Stimulated activated CD8-positive, alpha-beta memory T cell treated with anti-CD3 and anti-CD28 coated beads, Interleukin-12 subunit alpha, Interleukin-12 subunit beta, amount 100 ng/mL, for 4 hours (primary cell): ENCODE results near the gene DMRTC2.

ENCODE experiments used
- DNase-seq: peaks from one replicate; pipeline ENCODE4 v3.0.0-alpha.2; 2020; ENCODE audit warnings: low read depth

The DMRTC2 gene

GRCh38 chr19:41845001-41845050 is at the start of gene DMRTC2:
Gene DMRTC2 (plus strand): TSS chr19:41845042. CDS start chr19:41847429, 2,387 bp downstream.
- no peak for DNase-seq

- no peak for DNase-seq
Measured at GRCh38 chr19:41796362-41796761, 48.5 kb upstream of the DMRTC2 start, which contains the start of gene CEACAM3. Gene CEACAM3 (plus strand): TSS chr19:41796587. CDS start chr19:41796678, 91 bp downstream.

- DNase-seq = no peak
Measured at GRCh38 chr19:41796901-41797300, 47.9 kb upstream of the DMRTC2 start.

GRCh38 chr19:41799444-41800000 is 45.3 kb upstream of the DMRTC2 start:
- no peak for DNase-seq

- no peak for DNase-seq
Measured at GRCh38 chr19:41801031-41801430, 43.8 kb upstream of the DMRTC2 start.

GRCh38 chr19:41801792-41802211 is 43.0 kb upstream of the DMRTC2 start:
- DNase-seq = no peak

- no peak for DNase-seq
Measured at GRCh38 chr19:41802770-41803169, 42.1 kb upstream of the DMRTC2 start.

- DNase-seq = no peak
Measured at GRCh38 chr19:41804336-41804735, 40.5 kb upstream of the DMRTC2 start.

GRCh38 chr19:41807176-41807575 is 37.7 kb upstream of the DMRTC2 start:
- no peak for DNase-seq

- no peak for DNase-seq
Measured at GRCh38 chr19:41808663-41809566, 35.9 kb upstream of the DMRTC2 start.

- DNase-seq = no peak
Measured at GRCh38 chr19:41810301-41810700, 34.5 kb upstream of the DMRTC2 start.

- no peak for DNase-seq
Measured at GRCh38 chr19:41811036-41811435, 33.8 kb upstream of the DMRTC2 start.

- DNase-seq = no peak
Measured at GRCh38 chr19:41811981-41812380, 32.9 kb upstream of the DMRTC2 start.

- DNase-seq = no peak
Measured at GRCh38 chr19:41813911-41814310, 30.9 kb upstream of the DMRTC2 start.

- no peak for DNase-seq
Measured at GRCh38 chr19:41815301-41815700, 29.5 kb upstream of the DMRTC2 start.

GRCh38 chr19:41816761-41817160 is 28.1 kb upstream of the DMRTC2 start:
- DNase-seq = no peak

- peak; percentile 7 for DNase-seq
Measured at GRCh38 chr19:41821003-41821735, 23.7 kb upstream of the DMRTC2 start.

GRCh38 chr19:41837981-41838708 is 6.7 kb upstream of the DMRTC2 start:
- no peak for DNase-seq

- no peak for DNase-seq
Measured at GRCh38 chr19:41839211-41839610, 5.6 kb upstream of the DMRTC2 start.

- no peak for DNase-seq
Measured at GRCh38 chr19:41843371-41843770, 1.5 kb upstream of the DMRTC2 start.

GRCh38 chr19:41844601-41845000 is 241 bp upstream of the DMRTC2 start, which contains the start of gene LYPD4:
Gene LYPD4 (minus strand): TSS chr19:41844683. CDS start chr19:41839285, 5,398 bp downstream.
- DNase-seq = no peak

GRCh38 chr19:41845051-41845590 is 279 bp downstream of the DMRTC2 start:
- no peak for DNase-seq
